Chondrocyte (in vitro differentiated cells): ENCODE data around the gene GASK1A. TPM values are rescaled to one million over a fixed set of nuclear protein-coding genes. Genes with fewer than 3 reads are reported as not detected.

Source experiments
- DNase-seq: peaks from one replicate; pipeline ENCODE4 v3.0.0; 2021; ENCODE audit warnings: mixed read lengths, low spot score
- H3K27ac Mint-ChIP-seq: one replicate; pipeline ENCODE4 v1.8.0; 2021; ENCODE audit warnings: mild to moderate bottlenecking, moderate library complexity, mixed read lengths; ENCODE audit not compliant: unreplicated experiment
- H3K27me3 Mint-ChIP-seq: 2 replicates; pipeline ENCODE4 v1.8.0; 2021; ENCODE audit warnings: low read depth, mixed read lengths
- H3K36me3 Mint-ChIP-seq: 2 replicates; pipeline ENCODE4 v1.8.0; 2021; ENCODE audit warnings: low read depth, mixed read lengths
- H3K4me1 Mint-ChIP-seq: 2 replicates; pipeline ENCODE4 v1.8.0; 2021; ENCODE audit warnings: low read depth, mild to moderate bottlenecking, mixed read lengths
- H3K4me3 Mint-ChIP-seq: one replicate; pipeline ENCODE4 v1.8.0; 2021; ENCODE audit warnings: mild to moderate bottlenecking, moderate library complexity, mixed read lengths; ENCODE audit not compliant: unreplicated experiment
- H3K9me3 Mint-ChIP-seq: 2 replicates; pipeline ENCODE4 v1.8.0; 2021; ENCODE audit warnings: low read depth, mixed read lengths
- CTCF ChIP-seq: fragments of 200-600 bp; sonication (generic); IDR thresholded peaks from 2 replicates; pipeline ENCODE4 v1.5.0; 2021; ENCODE audit warnings: antibody characterized with exemption, mild to moderate bottlenecking, moderate library complexity
- total RNA-seq: library from RNA; stranded (reverse); gene quantifications from 3 replicates; pipeline ENCODE4 v1.2.1, GENCODE V29; 2021

The GASK1A gene
- total RNA-seq, 1 donor from 2014 or later, result 0.17 TPM

GRCh38 chr3:42999632-43000031 is 20.5 kb downstream of the GASK1A start:
- no peak for TF ChIP-seq CTCF
- Mint-ChIP-seq H3K36me3 (no peaks in the 10 kb centered on the region), H3K27ac (no peak overlapping the region), H3K27me3 (no peaks in the 10 kb centered on the region), H3K4me1 (peaks cover 18% of the 10 kb centered on the region), H3K4me3 (no peak overlapping the region), H3K9me3 (no peaks in the 10 kb centered on the region)
- no peak for DNase-seq

GRCh38 chr3:43000387-43000786 is 21.3 kb downstream of the GASK1A start:
- peak overlapping the region; percentile 78 for H3K27ac Mint-ChIP-seq
- no peaks in the 10 kb centered on the region for H3K36me3 Mint-ChIP-seq
- no peaks in the 10 kb centered on the region for H3K27me3 Mint-ChIP-seq
- H3K9me3 Mint-ChIP-seq, result no peaks in the 10 kb centered on the region
- no peak for TF ChIP-seq CTCF
- no peak overlapping the region for H3K4me3 Mint-ChIP-seq
- DNase-seq, result no peak
- peaks cover 18% of the 10 kb centered on the region for H3K4me1 Mint-ChIP-seq

- no peak for DNase-seq
- H3K4me1 Mint-ChIP-seq, result peaks cover 18% of the 10 kb centered on the region
- H3K27ac Mint-ChIP-seq, result peak overlapping the region; percentile 78
- TF ChIP-seq CTCF, result no peak
- H3K27me3 Mint-ChIP-seq, result no peaks in the 10 kb centered on the region
- H3K36me3 Mint-ChIP-seq, result no peaks in the 10 kb centered on the region
- H3K9me3 Mint-ChIP-seq, result no peaks in the 10 kb centered on the region
- H3K4me3 Mint-ChIP-seq, result no peak overlapping the region
These were observed 22.0 kb downstream of the GASK1A start for GRCh38 chr3:43001094-43001553.

- Mint-ChIP-seq H3K4me1 (peaks cover 18% of the 10 kb centered on the region), H3K27me3 (peaks cover 2% of the 10 kb centered on the region), H3K36me3 (no peaks in the 10 kb centered on the region), H3K27ac (peak overlapping the region; percentile 78), H3K4me3 (no peak overlapping the region), H3K9me3 (no peaks in the 10 kb centered on the region)
- no peak for TF ChIP-seq CTCF
- DNase-seq, result no peak
These were observed 22.5 kb downstream of the GASK1A start for GRCh38 chr3:43001556-43002121.

- H3K27ac Mint-ChIP-seq, result no peak overlapping the region
- no peaks in the 10 kb centered on the region for H3K9me3 Mint-ChIP-seq
- no peak overlapping the region for H3K4me3 Mint-ChIP-seq
- no peak for DNase-seq
- no peaks in the 10 kb centered on the region for H3K36me3 Mint-ChIP-seq
- TF ChIP-seq CTCF, result no peak
- H3K4me1 Mint-ChIP-seq, result peaks cover 18% of the 10 kb centered on the region
- H3K27me3 Mint-ChIP-seq, result peaks cover 10% of the 10 kb centered on the region
These were observed 25.2 kb downstream of the GASK1A start for GRCh38 chr3:43004282-43004681.
